ENCODE measurements around the gene DLX5. TPM values are rescaled to one million over a fixed set of nuclear protein-coding genes. Genes with fewer than 3 reads are reported as not detected.

The DLX5 gene
- total RNA-seq, 2 donors from 2014 or later = 0.64 to 1.6 TPM

GRCh38 chr7:96993980-96994379, 30.7 kb downstream of the DLX5 start:
- 59% methylated on average over 1 of the region's 1 CpG for WGBS

GRCh38 chr7:96993094-96993865, 31.4 kb downstream of the DLX5 start:
- Histone ChIP-seq H3K36me3 (no peaks in the 10 kb centered on the region), H3K4me1 (replicated peaks) (no peaks in the 10 kb centered on the region), H3K27me3 (replicated peaks; ENCODE audit: insufficient read depth) (peaks cover 38% of the 10 kb centered on the region), H3K4me3 (no peak overlapping the region), H3K9me3 (no peaks in the 10 kb centered on the region), H3K27ac (no peak overlapping the region)
- 23% methylated on average over 27 of the region's 27 CpGs for whole genome bisulfite sequencing
- intact Hi-C loops (cut with DNase I) = no loop called here
- DNase-seq (ENCODE audit: low spot score) = no peak
- no peak for TF ChIP-seq POLR2AphosphoS5 (IDR thresholded peaks at IDR 0.05)
- TF ChIP-seq POLR2A (IDR thresholded peaks at IDR 0.05) = no peak
- TF ChIP-seq CTCF (IDR thresholded peaks at IDR 0.05) = no peak

More at GRCh38 chr7:96993980-96994379, 30.7 kb downstream of the DLX5 start:
- no peaks in the 10 kb centered on the region for H3K36me3 ChIP-seq
- peaks cover 45% of the 10 kb centered on the region for H3K27me3 ChIP-seq (replicated peaks; ENCODE audit: insufficient read depth)
- TF ChIP-seq CTCF (IDR thresholded peaks at IDR 0.05) (no peak), POLR2A (IDR thresholded peaks at IDR 0.05) (no peak), POLR2AphosphoS5 (IDR thresholded peaks at IDR 0.05) (no peak)
- no peaks in the 10 kb centered on the region for H3K4me1 ChIP-seq (replicated peaks)
- H3K4me3 ChIP-seq = no peak overlapping the region
- intact Hi-C loops (cut with DNase I) = no loop called here
- no peak for DNase-seq (ENCODE audit: low spot score)
- no peak overlapping the region for H3K27ac ChIP-seq
- no peaks in the 10 kb centered on the region for H3K9me3 ChIP-seq

- no peak overlapping the region for H3K4me3 ChIP-seq
- peaks cover 29% of the 10 kb centered on the region for H3K27me3 ChIP-seq (replicated peaks; ENCODE audit: insufficient read depth)
- 15% methylated on average over 47 of the region's 47 CpGs for WGBS
These were observed 32.2 kb downstream of the DLX5 start for GRCh38 chr7:96992192-96993005.

GRCh38 chr7:96991546-96992191, 33.0 kb downstream of the DLX5 start:
- intact Hi-C loops (cut with DNase I) = no loop called here
- H3K4me1 ChIP-seq (replicated peaks) = no peaks in the 10 kb centered on the region
- no peak overlapping the region for H3K27ac ChIP-seq
- H3K9me3 ChIP-seq = no peaks in the 10 kb centered on the region
- no peak overlapping the region for H3K4me3 ChIP-seq
- TF ChIP-seq POLR2A (IDR thresholded peaks at IDR 0.05) (no peak), POLR2AphosphoS5 (IDR thresholded peaks at IDR 0.05) (no peak), CTCF (IDR thresholded peaks at IDR 0.05) (no peak)
- 36% methylated on average over 13 of the region's 13 CpGs for WGBS
- no peak for DNase-seq (ENCODE audit: low spot score)
- H3K27me3 ChIP-seq (replicated peaks; ENCODE audit: insufficient read depth) = peaks cover 26% of the 10 kb centered on the region
- H3K36me3 ChIP-seq = no peaks in the 10 kb centered on the region

More at GRCh38 chr7:96992192-96993005, 32.2 kb downstream of the DLX5 start:
- DNase-seq (ENCODE audit: low spot score) = no peak
- H3K36me3 ChIP-seq = no peaks in the 10 kb centered on the region
- no peaks in the 10 kb centered on the region for H3K4me1 ChIP-seq (replicated peaks)
- intact Hi-C loops (cut with DNase I) = no loop called here
- no peak for TF ChIP-seq POLR2A (IDR thresholded peaks at IDR 0.05)
- no peak for TF ChIP-seq CTCF (IDR thresholded peaks at IDR 0.05)
- TF ChIP-seq POLR2AphosphoS5 (IDR thresholded peaks at IDR 0.05) = no peak
- H3K9me3 ChIP-seq = no peaks in the 10 kb centered on the region
- no peak overlapping the region for H3K27ac ChIP-seq
